ENCODE data around the gene SEH1L.
"Not testable (repeated sequence)": the region's sequence is repeated elsewhere in the genome, so short reads cannot be mapped to it uniquely, and the experiment has no call there.

SEH1L gene

DNA sequence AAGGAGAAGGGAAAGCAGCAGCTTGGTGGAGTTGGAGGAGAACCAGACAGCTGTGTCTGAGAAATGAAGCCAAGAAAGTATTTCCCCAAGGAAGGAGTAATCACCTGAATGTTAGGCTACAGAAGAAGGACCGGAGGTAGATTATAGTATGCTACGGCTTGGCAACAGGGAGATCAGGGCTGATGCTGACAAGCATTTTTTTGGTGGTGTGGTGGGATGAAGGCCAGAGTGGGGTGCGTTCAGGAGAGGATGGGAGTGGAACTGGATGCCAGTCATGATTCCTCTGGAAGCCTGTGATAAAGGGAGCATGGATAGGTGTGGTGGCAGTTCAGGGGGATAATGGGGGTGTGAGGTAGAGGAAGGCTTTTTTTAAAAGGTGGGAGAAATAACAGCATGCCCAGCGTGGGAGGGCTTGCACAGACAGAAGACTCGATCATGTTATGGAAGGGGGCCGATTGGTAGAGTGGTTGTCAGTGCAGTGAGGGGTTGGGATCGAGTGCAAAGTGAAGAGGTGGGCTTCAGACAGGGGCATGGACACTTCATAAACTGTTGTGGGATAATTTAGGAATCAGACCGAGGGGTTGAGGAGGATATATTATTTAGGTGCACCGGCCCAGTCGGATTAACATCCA lies 49.0 kb downstream of the SEH1L start:
- DNase-seq = no peak

DNA sequence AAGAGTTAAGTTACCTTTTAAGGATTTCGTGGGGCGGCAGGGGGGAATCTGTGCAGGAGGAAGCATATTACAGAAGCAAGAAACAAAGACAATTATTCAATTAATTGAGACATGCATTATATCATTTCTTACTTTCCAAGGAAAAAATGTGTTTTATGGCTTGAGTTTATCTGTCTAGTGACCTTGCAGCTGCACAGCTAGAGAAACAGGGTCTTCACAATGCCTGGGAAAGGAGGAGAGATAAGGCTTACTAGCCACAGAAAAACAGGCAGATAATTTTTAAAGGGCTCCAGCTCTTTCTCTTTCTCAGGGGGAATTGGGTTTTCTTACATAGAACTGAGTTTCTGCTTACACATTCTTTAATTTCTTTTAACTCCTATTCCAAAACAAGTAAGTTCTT lies 49.5 kb downstream of the SEH1L start:
- DNase-seq = not testable (repeated sequence)

DNA sequence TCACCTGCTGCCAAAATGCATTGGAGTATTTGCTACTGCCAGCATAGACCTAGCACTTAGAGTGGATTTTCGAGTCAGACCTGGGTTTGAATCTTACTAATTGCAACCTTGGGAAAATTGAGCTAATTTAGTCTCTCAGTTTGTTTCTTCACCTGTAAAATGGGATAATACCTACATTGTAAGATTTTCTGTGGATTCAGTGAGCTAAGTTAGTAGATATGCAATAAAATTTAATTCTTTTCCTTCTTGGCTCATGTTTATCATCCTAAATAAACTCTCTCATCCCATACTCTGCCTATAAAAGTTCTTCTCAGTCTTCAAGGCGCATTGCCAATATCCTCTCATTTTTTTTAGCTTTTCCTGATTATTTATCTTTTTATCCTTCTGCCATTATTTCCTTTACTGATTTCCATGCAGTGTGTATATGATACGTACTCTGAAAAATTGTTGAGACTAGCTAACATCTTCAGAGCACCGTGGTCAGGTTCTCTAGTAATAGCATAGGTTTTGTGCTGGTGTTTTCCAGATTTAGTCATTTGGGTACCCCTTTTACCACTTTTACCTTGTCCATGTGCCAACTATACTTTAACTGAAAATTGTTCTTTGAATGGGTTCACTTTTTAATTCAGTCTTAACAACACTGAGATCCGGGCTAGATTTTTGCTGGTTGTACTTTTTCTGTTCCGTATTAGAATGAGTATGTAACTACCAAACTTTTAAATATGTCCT lies 50.7 kb downstream of the SEH1L start:
- no peak for DNase-seq

DNA sequence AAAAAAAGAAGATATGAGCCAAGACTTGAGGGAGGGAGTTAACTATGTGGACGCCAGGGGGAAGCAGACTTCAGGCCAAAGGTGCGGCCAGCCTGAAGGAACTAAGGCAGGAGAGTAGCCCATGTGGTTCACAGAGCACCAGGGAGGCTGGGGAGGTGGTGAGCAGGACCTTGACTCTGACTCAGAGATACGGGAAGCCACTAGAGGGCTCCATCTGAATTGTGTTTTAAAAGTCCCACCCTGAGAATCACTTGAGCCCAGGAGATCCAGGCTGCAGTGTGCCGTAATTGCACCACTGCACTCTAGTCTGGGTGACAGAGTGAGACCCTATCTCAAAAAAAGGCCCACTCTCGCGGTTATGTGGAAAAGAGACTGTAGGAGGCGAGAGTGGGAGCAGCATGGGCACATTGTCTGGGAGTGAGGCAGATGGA lies 55.7 kb downstream of the SEH1L start:
- peak; percentile 74 for DNase-seq

DNA sequence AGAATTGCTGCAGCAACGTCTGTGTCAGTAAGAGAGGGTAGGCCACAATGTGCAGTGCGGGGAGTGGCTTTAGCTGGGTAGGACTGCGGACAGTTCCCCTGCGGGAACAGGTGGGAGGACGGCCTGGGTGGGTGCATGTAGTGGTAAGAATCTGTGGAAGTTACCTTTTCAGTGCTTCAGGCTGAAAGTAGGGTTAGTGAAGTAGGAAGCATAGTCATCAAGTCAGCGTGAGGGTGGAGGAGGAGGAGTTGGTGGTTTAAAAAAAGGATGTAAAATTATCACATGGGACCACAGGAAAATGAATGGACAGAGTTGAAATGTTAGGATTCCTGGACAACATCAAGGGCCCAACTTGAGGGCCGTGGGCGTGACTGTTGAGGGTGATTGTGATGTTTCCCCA lies 56.6 kb downstream of the SEH1L start:
- DNase-seq = no peak

DNA sequence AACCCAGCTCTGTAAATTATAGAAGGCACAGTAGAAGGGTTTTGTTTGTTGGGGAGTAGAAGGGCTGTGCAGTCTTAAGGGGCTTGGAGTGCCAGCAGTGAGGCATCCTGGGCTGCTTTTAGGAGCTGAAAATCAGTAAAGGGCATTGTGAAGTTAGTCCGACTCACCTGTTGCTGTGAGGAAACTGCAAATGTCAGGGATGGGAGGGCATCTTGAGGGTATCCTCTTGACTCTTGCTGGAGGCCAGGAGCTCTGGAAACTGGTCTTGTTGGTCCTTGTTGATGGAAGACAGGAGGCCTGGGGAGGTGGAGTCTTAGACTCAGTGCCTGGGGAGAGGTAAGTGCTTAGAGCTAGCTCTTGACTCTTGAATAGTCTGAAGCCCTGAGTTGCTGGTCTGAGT lies 57.5 kb downstream of the SEH1L start:
- DNase-seq = no peak

DNA sequence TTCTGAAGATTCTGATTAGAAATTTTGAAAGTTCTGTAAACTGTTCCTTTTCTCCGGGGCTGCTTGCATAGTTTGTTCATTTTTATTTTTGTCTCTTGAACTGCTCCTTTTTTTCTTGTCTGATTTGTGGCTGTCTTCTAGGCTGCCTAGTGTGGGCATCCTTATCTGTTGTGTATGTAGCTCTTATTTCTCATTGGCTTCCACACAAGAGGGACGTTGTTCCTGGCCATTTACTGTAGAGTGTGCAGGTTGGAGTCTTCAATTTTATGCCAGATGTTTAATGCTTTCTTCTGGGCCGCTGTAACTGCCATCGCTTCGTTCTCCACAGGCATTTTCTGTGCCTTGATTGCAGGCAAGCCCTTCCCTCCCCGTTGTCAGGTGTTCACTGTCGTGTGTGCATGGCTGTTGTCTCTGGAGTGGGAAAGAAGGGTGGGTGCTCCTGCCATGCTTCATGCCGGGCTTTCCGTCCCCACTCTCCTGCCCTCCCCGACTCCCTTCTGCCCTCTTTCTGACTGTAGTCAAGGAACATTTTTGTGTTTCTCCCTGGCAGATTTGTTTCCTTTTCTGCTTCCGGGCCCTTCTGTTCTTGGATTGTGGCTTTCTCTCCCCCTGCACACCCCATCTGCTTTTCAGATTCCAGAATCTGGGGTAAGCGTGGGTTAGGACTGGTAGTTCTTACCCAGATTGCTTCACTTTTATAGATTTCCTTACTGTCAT lies 58.9 kb downstream of the SEH1L start:
- DNase-seq = no peak

DNA sequence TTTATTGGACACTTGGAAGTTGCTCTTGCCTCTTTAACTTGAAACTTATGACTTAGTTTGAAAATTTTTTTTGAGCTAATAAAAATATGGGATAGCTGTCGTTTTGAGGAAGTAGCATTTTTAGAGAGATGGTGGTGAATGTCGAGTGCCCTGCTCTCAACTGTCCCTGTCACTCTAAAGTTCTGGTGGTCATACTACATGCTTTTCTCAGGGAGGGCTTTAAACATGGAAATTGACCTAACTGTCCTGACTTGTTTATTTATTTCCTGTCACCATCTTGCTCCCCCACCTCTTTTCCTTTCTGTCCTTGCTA lies 59.4 kb downstream of the SEH1L start:
- no peak for DNase-seq

DNA sequence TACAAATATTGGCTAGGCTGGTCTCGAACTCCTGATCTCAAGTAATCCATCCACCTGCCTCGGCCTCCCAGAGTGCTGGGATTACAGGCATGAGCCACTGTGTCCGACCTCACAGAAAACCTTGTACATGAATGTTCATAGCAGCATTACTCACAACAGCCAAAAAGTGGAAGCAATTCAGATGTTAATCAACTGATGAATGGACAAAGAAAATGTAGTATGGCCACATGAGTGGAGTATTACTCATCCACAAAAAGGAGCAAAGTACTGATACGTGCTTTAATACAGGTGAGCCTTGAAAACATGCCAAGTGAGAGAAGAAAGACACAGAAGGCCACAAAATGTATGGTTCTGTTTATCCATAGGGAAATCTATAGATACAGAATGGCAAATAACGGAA lies 63.9 kb downstream of the SEH1L start:
- no peak for DNase-seq

DNA sequence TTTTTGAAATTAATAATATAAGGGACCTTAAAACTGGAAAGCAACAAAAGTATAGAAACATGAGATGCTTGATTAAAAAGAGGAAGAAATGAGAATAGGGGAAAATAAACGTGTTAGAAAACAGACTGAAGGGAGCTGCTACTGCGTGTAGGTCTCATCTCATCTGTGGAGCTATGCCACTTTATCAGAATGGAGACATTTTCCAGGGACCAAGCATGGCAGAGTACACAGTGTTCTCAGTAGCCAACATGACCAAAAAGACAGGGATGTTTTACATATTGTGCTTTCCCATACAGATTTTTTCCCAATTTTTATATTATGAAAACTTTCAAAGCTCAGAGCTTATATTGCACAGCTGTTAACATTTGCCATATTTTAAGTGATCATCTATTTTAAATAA lies 66.4 kb downstream of the SEH1L start:
- no peak for DNase-seq

DNA sequence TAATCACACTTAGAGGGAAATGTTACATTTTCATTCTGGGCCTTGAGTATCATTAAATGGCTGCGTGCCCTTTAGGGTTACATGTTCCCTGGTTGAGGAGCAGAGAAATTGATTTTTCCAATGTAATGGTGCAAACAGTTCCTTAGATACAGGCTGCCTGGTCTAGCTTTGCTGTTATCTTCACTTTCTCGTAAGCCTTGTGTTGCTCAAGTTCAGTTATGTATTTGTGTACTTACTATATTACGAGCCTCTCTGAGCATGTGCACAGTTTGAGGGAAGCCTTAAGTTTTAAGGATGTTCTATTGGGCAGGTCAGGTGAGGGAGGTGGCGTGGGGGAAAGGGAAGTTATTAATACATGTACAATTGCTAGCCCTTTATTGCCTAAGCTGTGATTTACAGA lies 67.0 kb downstream of the SEH1L start:
- DNase-seq = no peak

DNA sequence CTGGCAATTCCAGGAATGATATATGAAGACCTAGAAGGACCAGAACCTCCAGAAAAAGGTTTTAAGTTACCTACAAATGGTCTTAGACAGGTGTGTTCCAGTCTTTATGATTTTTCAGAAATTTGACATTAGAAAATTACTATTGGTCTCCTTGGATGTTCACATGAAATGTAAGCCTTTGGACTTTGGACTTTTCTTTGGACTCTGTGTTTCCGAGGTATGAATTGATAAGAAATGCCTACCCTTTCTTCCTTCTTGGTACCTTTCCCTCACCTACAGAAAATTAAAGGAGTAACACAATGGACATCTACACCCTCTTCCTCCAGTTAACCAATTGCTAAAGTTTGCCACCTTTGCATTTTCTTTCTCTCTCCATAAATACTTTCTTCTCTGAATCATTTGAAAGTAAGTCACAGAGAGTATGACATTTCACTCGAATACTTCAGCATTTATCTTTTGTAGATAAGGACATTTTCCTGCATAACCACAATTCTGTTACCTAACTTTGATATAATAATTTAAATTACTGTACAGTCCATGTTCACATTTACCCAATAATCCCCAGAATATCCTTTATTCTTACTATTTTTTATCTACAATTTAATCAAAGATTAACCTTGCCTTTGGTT lies 69.5 kb downstream of the SEH1L start:
- no peak for DNase-seq

DNA sequence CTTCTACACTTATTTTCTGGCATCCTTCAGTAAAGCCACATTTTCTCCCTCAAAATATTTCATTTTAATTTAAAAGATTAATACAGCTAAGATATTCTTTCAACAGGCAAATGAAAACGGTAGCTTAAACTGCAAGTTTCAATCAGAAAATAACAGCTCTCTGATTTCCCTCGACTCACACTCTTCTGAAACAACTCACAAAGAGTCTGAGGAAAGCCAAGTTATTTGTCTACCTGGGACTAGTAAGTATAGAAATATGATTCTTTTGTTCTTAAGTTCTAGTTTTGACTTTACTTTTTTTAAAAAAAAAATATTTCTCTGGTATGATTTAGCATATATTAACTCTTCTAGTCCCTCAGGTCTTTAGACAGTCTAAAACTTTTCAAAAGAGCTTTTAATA lies 70.6 kb downstream of the SEH1L start:
- no peak for DNase-seq

DNA sequence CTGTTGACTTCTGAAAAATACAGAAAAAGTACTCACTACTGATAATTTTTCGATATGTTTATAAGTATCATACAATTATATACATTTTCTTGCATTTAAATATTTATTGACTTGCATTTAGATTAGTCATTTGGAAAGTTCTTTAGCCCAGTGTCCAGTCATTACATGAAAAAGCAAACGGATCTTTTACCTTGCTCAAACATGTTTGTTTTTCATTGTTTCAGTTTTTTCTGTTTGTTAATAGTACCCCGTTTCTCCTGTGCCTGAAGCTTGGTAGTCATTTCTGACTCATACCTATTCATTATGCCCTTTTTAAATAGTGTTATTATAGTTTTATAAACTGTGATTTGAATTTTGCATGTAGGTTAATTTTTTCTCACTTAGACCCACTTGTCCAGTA lies 71.5 kb downstream of the SEH1L start:
- DNase-seq = no peak

DNA sequence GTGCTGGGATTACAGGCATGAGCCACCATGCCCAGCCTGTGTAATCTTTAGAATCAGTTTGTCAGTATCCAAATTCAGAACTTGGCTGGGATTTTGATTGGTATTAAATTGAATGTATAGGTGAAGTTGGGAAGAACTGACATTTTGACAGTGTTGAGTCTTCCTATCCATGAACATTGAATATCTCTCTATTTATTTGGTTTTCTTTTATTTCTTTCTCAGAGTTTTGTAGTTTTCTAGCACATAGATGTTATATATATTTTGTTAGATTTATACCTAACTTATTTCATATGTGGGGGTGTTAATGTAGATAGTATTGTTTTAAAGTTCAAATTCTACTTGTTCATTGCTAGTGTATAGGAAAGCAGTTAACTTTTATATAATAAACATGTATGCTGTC lies 74.8 kb downstream of the SEH1L start:
- no peak for DNase-seq

DNA sequence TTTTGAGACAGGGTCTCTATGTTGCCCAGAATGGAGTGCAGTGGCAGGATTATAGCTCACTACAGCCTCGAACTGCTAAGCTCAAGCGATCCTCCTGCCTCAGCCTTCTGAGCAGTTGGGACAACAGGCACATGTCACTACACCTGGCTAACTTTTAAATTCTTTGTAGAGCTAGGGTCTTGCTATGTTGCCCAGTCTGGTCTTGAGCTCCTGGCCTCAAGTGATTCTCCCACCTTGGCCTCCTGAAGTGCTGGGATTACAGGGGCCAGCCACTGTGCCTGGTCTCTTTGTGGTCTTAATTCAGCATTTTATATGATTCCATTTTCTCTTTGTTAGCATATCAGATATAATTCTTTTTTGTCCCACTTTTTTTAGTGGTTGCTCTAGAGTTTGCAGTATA lies 77.4 kb downstream of the SEH1L start:
- DNase-seq = no peak

DNA sequence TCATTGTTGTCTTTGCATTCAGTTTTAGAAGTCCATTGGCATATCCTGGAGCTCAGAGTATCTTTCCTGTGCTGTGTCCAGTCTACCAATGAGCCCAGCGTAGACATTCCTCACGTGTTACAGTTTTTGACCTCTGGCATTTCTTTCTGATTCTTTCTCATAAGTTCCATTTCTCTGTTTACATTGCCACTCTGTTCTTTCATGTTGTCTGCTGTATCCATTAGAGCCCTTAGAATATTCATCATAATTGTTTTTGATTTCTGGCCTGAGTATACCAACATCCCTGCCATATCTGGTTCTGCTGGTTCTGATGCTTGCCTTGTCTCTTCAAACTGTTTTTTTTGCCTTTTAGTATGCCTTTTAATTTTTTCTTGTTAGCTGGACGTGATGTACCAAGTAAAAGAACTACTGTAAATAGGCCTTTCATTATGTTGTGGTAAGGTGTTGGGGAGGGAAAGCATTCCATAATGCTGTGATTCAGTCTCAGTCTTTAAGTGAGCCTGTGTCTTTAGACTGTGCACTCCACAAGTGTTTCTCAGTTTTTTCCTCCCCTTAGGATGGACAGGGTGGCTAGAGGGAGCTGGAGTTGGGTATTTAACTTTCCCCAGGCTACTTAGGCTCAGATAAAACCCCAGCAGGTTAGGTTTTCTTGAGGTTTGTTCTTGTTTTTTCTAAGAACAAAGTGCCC lies 78.9 kb downstream of the SEH1L start:
- DNase-seq = no peak

DNA sequence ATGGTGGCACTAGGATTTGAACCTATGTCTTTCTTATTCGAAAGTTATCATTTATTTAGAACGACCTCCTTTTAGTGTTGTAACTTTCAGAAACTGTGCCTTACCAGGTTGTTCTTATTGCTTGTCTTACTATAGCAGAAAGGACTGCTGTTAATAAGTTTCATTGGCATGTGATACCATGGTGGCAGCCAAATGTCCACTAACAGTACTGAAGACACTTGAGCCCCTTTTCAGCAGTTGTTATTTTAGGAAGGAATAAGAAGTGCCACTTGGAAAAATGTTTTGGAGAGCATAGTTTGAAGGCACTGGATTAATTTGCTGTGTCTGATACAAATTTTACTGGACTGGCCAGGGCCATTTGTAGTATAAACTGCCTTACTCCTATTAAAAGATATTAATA lies 81.1 kb downstream of the SEH1L start:
- DNase-seq = no peak

DNA sequence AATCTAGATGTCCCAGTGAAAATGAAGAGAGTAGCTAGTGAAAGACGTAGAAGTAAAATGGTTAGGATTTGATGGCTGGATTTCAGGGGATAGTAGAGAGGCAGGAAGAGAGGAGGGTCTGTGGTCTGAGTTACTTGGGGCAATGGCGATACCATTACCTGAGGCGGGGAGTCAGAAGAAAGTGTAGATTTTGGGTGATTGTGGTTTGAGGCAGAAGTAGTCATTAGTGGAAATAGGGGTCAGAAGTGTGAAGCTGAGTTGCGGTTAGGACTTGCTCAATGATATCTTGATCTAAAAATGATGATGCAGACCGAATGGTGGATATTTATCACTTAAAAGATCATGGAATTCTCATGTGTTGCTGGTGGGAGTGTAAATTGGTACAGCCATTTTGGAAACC lies 84.4 kb downstream of the SEH1L start:
- no peak for DNase-seq

DNA sequence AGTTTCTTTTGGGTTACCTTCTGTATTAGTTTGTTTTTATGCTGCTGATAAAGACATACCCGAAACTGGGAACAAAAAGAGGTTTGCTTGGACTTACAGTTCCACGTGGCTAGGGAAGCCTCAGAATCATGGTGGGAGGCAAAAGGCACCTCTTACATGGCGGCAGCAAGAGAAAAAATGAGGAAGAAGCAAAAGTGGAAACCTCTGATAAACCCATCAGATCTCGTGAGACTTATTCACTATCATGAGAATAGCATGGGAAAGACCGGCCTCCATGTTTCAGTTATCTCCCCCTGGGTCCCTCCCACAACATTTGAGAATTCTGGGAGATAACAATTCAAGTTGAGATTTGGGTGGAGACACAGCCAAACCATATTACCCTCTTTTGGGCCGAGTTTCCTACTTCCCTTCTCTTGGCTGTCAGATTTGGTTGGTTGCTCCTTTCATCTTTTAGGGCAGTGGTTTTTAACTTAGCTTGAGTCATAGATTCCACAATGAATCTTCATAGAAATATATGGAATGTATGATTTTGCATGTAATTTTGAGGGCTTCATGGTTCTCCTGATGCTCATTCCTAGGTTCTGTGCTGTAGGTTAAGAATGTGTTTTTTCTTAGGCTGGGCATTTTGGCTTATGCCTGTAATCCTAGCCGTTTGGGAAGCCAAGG lies 87.6 kb downstream of the SEH1L start:
- DNase-seq = peak; percentile 70

DNA sequence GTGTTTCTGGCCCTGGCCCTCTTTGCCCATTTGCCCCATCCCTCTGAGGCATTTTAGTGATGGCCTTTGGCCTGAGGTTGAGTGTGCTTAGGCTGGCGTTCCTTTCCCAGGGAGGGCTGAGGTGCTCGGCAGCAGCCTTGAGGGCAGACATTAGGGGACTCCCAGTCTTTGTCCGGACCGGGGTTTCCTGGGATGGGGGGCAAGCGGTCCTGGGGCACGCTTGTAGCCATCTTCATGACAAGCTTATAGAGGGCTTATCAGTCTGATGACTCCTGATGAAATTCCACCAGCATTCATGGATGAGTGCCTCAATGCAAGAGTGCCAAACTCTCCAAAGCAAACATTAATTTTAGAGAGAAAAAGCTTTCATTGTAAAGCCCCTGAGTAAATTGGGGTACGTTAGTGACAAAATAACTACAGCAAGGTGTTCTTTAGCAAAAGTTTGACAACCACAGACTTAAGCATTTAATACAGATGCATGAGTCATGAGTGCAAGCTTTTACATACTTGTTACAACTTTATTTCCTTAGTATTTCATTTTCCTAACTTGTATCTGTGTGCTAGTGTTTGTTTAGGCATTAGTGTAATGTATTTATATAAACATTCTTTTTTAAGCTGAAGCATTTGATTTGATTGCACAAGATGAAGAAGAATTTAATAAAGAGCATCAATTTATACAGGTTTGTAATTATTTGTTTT lies 89.0 kb downstream of the SEH1L start:
- peak; percentile 29 for DNase-seq
